ENCODE results near the gene SLC16A1.

DNA sequence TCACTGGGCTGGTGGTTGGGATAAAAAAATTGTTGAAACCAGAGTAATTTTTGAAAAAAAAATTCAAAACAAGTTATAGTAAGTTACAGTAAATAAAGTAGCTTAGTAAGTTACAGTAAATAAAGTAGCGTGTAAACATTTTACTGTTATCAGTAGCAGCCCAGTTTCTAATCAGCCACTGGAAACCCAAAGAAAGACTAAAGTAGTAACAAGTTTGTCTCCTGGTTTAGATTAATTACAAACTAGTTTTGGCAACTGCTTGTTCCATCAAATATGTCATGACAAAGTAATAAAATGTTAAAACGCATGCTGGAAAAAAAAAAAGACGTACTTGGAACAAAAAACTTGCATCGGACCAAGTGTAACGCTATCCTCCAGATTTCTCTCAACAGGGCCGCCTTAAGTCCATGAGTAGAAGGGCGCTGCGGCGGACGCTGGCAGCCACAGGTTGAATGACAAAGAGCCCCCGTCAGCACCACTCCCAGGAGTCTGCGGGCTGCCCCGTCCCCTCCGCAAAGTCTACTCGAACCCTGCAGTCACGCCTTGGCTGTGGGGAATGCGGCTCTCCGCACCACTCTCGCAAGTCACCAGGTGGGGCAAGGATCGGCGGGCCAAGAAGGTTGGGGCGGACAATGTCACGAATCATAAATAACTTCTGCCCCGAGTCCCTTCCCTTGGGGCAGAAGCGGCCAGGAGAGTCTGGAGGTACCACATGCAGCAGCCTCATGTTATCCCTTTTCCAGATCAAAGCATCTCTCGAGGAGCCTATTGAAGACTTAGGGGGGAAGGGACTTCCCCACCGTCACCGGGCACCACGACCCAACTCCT lies 837 bp downstream of the SLC16A1 start:
- TF ChIP-seq, protein P1, sequence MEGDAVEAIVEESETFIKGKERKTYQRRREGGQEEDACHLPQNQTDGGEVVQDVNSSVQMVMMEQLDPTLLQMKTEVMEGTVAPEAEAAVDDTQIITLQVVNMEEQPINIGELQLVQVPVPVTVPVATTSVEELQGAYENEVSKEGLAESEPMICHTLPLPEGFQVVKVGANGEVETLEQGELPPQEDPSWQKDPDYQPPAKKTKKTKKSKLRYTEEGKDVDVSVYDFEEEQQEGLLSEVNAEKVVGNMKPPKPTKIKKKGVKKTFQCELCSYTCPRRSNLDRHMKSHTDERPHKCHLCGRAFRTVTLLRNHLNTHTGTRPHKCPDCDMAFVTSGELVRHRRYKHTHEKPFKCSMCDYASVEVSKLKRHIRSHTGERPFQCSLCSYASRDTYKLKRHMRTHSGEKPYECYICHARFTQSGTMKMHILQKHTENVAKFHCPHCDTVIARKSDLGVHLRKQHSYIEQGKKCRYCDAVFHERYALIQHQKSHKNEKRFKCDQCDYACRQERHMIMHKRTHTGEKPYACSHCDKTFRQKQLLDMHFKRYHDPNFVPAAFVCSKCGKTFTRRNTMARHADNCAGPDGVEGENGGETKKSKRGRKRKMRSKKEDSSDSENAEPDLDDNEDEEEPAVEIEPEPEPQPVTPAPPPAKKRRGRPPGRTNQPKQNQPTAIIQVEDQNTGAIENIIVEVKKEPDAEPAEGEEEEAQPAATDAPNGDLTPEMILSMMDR (IDR thresholded peaks at IDR 0.05), result no peak
- TF ChIP-seq FOXM1 (IDR thresholded peaks at IDR 0.05; ENCODE audit: low read depth), result no peak
